Measurements from ENCODE around the gene CIDEA. TPM values are rescaled to one million over a fixed set of nuclear protein-coding genes. Genes with fewer than 3 reads are reported as not detected.

Gene CIDEA
- total RNA-seq, 1 donor from 2014 or later: not detected

DNA sequence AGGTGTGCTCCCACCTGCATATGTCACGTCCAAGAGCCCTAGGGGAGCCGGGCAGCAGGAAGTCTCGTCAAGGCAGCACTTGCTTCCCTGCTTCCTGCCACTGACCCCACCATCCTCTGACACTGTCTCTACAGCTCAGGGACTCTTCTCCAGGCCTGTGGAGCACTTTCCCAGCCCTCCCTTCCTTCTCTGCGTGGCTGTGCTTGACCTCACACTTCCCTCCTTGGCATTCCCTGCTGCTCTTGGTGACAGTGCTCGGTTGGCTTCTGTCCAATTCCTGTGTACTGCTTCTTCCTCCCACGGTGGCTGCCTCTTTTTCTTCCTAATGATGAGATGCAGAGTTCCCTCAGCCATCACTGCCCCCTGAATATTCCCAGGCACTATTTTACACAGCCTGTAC, 2.8 kb downstream of the CIDEA start:
- no peaks in the 10 kb centered on the region for H3K9me3 Mint-ChIP-seq (ENCODE audit: unreplicated experiment)
- H3K4me3 Mint-ChIP-seq (ENCODE audit: unreplicated experiment): no peak overlapping the region
- TF ChIP-seq, protein P1, sequence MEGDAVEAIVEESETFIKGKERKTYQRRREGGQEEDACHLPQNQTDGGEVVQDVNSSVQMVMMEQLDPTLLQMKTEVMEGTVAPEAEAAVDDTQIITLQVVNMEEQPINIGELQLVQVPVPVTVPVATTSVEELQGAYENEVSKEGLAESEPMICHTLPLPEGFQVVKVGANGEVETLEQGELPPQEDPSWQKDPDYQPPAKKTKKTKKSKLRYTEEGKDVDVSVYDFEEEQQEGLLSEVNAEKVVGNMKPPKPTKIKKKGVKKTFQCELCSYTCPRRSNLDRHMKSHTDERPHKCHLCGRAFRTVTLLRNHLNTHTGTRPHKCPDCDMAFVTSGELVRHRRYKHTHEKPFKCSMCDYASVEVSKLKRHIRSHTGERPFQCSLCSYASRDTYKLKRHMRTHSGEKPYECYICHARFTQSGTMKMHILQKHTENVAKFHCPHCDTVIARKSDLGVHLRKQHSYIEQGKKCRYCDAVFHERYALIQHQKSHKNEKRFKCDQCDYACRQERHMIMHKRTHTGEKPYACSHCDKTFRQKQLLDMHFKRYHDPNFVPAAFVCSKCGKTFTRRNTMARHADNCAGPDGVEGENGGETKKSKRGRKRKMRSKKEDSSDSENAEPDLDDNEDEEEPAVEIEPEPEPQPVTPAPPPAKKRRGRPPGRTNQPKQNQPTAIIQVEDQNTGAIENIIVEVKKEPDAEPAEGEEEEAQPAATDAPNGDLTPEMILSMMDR (IDR thresholded peaks at IDR 0.05): no peak
- peaks cover 21% of the 10 kb centered on the region for H3K4me1 Mint-ChIP-seq (ENCODE audit: unreplicated experiment)
- peaks cover 14% of the 10 kb centered on the region for H3K27me3 Mint-ChIP-seq (ENCODE audit: unreplicated experiment)
- H3K27ac Mint-ChIP-seq (ENCODE audit: unreplicated experiment): no peak overlapping the region
- DNase-seq (ENCODE audit: extremely low spot score, unreplicated experiment): no peak
- no peaks in the 10 kb centered on the region for H3K36me3 Mint-ChIP-seq (ENCODE audit: unreplicated experiment)

DNA sequence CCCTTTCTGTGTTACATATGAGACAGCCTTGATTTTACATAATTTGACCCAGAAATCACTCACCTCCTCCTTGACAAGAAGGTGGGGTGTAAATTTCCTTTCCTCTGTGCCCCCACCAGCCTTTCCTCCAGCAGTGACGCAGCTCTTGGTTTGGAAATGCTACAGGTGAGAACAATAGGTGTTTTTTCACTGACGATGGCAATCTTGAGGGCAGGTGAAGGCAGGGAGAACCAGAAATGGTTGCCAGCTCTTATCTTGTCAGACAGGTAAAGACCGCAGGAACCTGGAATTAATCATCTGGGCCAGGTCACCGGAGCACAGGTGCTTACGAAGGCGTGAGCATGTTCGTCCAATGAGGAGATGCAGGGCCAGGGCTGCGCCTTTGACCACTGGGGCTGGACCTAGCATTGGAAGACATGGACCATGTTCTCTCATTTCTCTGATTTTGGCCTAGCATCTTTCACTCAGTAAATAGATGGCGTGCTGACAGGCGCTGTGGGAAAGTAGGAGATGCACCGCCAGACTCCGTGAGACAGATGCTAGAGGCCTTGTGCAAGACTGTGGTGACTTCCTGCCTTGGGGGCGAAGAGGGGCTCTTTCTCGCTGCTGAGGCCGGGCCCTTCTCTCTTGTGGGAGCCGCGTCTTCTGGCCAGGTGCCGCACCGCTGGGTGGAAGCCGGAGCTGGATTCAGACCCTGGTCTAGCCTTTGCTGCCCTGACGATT, 4.0 kb downstream of the CIDEA start:
- Mint-ChIP-seq H3K27ac (ENCODE audit: unreplicated experiment) (no peak overlapping the region), H3K27me3 (ENCODE audit: unreplicated experiment) (peaks cover 13% of the 10 kb centered on the region), H3K4me3 (ENCODE audit: unreplicated experiment) (no peak overlapping the region), H3K4me1 (ENCODE audit: unreplicated experiment) (peaks cover 21% of the 10 kb centered on the region), H3K36me3 (ENCODE audit: unreplicated experiment) (no peaks in the 10 kb centered on the region), H3K9me3 (ENCODE audit: unreplicated experiment) (no peaks in the 10 kb centered on the region)
- TF ChIP-seq, protein P1 (IDR thresholded peaks at IDR 0.05): no peak
- DNase-seq (ENCODE audit: extremely low spot score, unreplicated experiment): no peak

DNA sequence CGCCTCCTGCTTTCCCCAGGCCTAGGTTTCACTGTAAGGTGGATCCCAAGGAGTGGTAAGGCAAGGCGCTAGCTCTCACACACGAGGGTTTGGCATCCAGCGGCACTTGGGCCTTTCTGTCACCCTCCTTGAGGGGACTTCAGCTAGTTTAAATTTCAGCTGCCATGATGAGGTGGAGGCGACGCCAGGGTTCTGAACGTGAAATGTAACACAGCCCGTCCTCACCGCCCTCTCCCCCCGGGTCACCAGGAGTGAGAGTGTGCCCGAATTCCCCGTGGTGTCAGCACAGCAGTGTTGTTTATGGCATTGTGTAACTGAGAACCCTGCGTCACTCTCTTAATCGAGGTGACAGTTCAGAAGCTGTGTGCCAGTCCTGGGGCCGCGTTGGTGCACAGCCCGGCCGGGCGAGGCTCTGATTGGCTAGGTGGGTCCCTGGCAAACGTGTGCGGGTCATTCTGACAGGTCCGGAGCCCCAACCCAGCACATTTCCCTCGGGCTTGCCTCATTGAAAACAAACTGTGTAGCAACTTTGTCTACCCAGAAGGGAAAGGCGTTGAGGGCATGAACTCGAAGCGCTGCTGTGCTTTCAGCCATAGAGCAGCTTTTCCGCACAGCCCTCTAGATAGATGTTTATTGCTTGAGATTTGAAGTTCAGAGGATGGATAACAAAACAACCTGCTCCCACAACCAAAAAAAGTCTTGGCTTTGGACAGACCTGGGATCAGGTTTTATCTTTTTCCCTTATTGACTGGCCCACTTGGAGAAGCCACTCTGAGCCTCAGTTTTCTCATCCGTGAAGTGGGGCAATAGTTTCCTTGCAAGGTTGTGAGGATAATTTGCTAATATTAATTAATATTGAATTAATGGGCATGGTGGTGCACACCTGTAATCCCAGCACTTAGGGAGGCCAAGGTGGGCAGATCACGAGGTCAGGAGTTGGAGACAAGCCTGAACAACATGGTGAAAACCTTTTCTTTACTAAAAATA, 4.9 kb downstream of the CIDEA start:
- H3K4me1 Mint-ChIP-seq (ENCODE audit: unreplicated experiment): peaks cover 15% of the 10 kb centered on the region
- H3K4me3 Mint-ChIP-seq (ENCODE audit: unreplicated experiment): no peak overlapping the region
- no peaks in the 10 kb centered on the region for H3K36me3 Mint-ChIP-seq (ENCODE audit: unreplicated experiment)
- H3K9me3 Mint-ChIP-seq (ENCODE audit: unreplicated experiment): no peaks in the 10 kb centered on the region
- TF ChIP-seq, protein P1 (IDR thresholded peaks at IDR 0.05): no peak
- H3K27me3 Mint-ChIP-seq (ENCODE audit: unreplicated experiment): peaks cover 9% of the 10 kb centered on the region
- no peak overlapping the region for H3K27ac Mint-ChIP-seq (ENCODE audit: unreplicated experiment)
- no peak for DNase-seq (ENCODE audit: extremely low spot score, unreplicated experiment)

DNA sequence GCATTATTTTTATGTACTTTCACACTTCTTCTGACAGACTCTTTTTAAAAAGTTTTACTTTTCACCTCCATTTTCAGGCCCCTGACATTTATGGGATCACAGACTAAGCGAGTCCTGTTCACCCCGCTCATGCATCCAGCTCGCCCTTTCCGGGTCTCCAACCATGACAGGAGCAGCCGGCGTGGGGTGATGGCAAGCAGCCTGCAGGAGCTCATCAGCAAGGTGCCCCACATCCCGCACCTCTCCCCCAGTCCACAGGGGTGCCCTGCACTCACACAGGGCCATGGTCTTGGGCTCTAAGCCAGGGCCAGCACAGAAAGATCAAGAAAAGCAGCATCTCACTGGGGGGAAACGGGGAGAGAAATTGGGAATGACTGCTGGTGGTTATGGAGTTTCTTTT, 8.6 kb downstream of the CIDEA start:
- peaks cover 27% of the 10 kb centered on the region for H3K27me3 Mint-ChIP-seq (ENCODE audit: unreplicated experiment)
- no peak overlapping the region for H3K27ac Mint-ChIP-seq (ENCODE audit: unreplicated experiment)
- H3K4me3 Mint-ChIP-seq (ENCODE audit: unreplicated experiment): no peak overlapping the region
- H3K4me1 Mint-ChIP-seq (ENCODE audit: unreplicated experiment): no peaks in the 10 kb centered on the region
- no peak for DNase-seq (ENCODE audit: extremely low spot score, unreplicated experiment)
- H3K9me3 Mint-ChIP-seq (ENCODE audit: unreplicated experiment): no peaks in the 10 kb centered on the region
- H3K36me3 Mint-ChIP-seq (ENCODE audit: unreplicated experiment): no peaks in the 10 kb centered on the region
- TF ChIP-seq, protein P1 (IDR thresholded peaks at IDR 0.05): no peak

DNA sequence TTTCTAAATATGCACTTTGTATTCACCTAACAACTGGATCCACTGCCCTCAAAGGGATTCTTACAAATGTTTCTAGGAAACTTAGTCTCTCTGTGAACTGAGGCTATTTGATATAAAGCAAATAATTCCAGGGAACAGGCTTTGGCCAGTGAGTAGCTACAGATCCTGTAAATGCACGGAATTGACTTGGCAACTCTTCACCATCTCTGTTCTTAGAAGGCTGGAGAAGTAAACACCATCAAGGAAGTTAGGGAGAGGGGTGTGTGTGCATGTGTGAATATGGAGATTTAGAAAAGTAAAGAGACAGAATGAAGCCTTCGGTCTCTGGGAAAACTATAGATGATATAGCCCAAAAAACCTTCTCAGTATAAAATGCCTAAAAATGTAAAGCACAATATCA, 10.7 kb downstream of the CIDEA start:
- Mint-ChIP-seq H3K4me1 (ENCODE audit: unreplicated experiment) (no peaks in the 10 kb centered on the region), H3K9me3 (ENCODE audit: unreplicated experiment) (no peaks in the 10 kb centered on the region), H3K27ac (ENCODE audit: unreplicated experiment) (no peak overlapping the region), H3K27me3 (ENCODE audit: unreplicated experiment) (peaks cover 27% of the 10 kb centered on the region), H3K36me3 (ENCODE audit: unreplicated experiment) (no peaks in the 10 kb centered on the region), H3K4me3 (ENCODE audit: unreplicated experiment) (no peak overlapping the region)
- TF ChIP-seq, protein P1 (IDR thresholded peaks at IDR 0.05): no peak
- DNase-seq (ENCODE audit: extremely low spot score, unreplicated experiment): no peak

All from osteocyte (in vitro differentiated cells).